Stimulated activated naive CD4-positive, alpha-beta T cell treated with Interleukin-2 at 50 U/mL for 16 hours (primary cell): ENCODE results near the gene PAX1.

Experiments used
- DNase-seq: peaks from one replicate; lab custom pipeline; 2025; lab: John Stamatoyannopoulos, UW

The PAX1 gene

DNA sequence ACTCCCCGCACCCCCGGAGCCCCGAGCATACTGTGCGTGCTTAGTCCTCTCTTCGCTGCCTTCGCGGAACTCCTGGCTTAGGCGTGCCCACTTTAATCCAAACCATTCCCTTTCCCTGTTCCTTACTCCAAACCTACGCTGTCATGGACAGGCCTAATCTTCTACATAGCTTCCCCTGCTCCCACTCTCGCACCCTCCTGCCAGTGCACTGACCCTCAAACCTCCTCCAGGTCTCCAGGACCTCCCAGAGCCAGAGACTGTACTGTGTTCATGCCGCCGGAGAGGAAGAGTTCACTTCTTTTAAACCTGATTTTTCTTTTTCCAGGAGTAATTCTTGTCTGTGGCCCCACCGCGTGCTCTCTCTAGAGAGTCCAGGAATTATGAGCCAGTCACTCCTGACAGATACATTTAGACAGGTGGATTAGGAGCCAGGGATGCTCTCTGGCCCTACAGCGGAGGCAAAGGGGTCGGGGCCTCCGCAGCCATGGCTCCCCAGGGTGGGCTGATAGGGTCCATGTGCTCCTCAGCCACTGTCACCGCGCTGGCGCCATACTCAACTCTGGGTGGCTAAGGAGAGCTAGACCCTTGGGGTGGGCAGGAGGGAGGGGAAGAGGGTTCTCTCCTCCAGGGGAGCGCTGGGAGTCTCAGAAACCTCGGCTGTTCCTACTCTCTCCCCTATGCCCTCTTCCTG lies 1.6 kb upstream of the PAX1 start:
- DNase-seq, result no peak

DNA sequence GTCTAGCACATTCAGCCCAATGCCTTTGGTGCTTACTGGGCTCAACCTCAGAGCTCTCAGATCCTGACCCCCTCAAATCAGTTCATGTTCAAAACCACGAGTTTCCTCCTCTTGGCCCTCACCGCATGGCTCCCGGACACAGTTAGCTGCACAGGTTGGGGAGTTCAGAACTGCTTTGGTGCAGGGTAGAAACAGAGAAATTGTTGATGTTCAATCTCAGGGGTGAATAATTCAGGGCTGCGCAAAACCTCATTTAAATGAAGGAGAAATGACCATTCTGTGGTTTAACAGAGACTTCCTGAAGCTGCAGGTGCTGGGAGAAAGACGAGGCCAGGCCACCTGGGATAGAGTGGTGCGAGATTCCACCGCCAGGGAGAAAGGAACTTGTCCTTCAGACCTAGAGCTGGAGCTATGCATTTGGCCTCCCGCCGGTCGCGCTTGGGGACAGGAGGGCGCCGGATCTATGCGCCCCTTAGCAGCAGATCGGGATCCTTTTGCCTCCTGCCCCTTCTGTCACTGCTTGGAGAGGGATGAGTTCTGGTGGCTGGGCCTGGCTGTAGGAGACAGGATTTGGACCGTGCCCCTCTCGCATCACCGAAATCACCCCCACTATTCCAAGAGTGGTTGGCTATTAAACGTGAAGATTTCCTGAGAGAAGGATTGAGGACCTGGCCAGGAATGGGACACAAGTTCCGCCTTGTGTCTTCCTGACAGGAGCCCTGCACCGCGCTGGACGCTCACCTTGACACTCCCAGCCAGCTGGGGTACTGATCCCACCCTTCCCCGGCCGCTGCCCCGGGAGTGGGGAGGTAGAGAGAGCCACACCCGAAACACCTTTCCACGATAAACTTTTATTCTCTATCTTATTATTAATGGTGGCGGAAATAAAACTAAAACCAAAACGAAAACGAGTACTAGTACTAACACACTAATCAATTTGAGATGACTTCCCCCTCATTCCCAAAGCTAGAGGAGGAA lies 767 bp upstream of the PAX1 start:
- DNase-seq, result no peak

DNA sequence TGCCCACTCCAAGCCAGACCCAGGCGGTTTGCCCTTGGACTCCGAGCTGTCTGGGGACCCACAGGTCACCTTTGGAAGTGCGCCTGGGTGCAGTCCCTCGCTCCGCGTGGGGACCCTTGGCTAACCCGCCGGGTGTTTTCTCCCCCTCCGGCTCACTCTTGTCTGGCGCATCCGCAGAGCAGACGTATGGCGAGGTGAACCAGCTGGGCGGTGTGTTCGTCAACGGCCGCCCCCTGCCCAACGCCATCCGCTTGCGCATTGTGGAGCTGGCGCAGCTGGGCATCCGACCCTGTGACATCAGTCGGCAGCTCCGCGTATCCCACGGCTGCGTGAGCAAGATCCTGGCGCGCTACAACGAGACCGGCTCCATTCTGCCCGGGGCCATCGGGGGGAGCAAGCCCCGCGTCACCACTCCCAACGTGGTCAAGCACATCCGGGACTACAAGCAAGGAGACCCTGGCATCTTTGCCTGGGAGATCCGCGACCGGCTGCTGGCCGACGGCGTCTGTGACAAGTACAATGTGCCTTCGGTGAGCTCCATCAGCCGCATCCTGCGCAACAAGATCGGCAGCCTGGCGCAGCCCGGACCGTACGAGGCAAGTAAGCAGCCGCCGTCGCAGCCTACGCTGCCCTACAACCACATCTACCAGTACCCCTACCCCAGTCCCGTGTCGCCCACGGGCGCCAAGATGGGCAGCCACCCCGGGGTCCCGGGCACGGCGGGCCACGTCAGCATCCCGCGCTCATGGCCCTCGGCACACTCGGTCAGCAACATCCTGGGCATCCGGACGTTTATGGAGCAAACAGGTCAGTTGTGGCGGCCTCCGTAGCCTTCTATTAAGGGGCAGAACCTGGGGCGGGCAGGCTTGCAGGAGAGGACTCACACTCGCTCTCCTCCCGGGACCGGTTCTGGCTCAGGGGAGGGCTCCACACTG lies 1.1 kb downstream of the PAX1 start:
- no peak for DNase-seq

- DNase-seq, result no peak
Observed at GRCh38 chr20:21707267-21707666, 1.8 kb downstream of the PAX1 start.

- DNase-seq, result no peak
Observed at GRCh38 chr20:21707999-21708737, 2.7 kb downstream of the PAX1 start.

DNA sequence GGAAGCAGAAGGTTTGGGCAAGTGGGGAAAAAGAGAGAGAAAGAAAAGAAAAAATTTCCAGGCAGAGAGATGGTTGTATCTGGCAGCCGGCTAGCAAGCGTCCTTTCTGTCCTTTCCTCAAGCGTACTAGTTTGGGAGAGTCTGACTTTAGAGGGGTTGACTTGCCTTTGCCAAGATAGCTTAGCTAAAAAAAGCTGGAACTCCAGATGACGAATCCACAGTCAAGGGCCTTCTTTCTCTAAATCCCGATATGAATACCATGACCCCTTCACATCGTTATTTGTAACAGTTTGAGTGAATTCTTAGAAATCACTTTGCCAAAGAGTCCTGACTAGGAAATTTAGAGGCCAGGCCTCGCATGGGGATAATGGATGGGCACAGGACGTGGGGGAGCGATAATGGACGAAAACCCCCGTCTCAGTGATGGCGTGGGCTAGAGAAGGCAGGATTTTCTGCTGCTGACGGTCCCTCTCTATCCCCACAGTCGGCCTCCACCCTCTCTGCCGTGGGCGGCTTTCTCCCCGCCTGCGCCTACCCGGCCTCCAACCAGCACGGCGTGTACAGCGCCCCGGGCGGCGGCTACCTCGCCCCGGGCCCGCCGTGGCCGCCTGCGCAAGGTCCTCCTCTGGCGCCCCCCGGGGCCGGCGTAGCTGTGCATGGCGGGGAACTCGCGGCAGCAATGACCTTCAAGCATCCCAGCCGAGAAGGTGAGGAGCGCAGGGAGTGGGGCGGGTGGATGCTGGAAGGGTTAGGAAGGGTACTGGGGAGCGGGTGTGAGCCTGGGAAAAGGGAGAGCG lies 3.5 kb downstream of the PAX1 start:
- DNase-seq, result no peak

- no peak for DNase-seq
Observed at GRCh38 chr20:21709535-21709904, 4.1 kb downstream of the PAX1 start.

DNA sequence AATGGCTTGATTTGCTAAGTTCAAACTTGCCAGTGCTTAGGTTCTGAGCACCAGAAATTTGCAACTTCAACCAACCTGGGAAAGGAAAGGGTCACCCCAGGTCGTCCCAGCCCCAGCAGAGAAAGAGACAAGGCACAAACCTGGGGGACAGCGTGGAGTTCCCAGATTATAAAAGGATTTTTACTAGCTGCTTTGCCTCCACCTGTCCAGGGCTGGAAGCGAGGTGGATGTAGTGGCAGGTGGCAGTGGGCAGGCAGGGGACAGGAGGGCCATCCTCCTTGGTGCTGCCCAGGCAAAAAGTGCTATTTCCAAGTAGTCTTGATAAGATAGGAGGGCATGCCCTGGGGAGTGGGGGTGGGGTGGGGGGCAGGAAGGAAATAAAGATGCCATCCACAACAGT lies 4.9 kb downstream of the PAX1 start:
- no peak for DNase-seq

- DNase-seq, result no peak
Observed at GRCh38 chr20:21710863-21711431, 5.5 kb downstream of the PAX1 start.

DNA sequence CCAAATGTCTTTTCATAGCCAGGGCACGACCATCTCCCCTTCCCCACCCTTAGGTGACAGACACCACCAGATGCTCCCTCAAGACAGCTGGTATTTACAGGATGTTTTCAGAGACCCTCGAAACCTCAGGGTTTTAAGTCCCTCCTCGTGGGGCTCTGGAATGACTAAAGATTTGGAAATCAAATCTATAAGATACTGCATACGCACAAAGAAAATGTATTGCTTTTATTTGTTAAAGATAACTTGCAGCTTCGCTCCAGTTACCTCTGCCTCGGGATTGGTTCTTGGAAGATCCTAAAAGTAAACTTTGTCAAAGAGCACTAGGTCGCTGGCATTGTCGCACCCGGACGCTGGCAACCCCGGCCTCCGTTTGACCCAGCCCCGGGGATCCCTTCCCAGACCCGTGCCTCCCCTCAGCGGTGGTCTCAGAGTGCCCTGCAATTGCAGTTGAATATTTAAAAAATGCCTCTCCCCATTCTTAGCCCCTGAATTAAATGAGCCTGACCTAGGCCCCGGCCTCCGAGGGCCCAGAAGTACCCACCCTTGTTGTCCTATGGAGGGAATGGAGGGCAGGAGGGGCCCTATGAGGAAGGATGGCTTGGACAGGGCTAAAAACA lies 7.1 kb downstream of the PAX1 start:
- DNase-seq, result no peak

GRCh38 chr20:21713470-21713869 lies 8.0 kb downstream of the PAX1 start:
- DNase-seq, result no peak

DNA sequence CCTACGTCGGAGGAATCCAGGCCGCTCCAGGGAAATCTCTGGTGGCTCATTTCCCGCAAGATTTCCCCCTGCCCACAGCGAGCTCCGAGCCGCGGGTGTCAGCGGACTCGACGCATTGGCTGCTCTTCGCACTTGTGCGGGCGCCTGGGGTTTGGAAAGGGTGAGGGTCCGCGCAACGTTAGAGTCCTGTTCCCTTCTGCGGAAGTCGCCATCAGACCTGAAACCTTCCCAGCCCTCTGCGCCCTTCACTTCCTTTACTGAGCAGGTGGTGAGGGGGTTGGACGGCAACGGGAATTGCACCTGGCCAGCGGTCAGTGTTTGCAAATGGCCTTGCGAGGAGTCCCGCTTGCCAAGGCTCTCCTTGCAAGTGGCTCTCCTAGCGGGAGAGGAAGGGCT lies 8.4 kb downstream of the PAX1 start:
- DNase-seq, result no peak

DNA sequence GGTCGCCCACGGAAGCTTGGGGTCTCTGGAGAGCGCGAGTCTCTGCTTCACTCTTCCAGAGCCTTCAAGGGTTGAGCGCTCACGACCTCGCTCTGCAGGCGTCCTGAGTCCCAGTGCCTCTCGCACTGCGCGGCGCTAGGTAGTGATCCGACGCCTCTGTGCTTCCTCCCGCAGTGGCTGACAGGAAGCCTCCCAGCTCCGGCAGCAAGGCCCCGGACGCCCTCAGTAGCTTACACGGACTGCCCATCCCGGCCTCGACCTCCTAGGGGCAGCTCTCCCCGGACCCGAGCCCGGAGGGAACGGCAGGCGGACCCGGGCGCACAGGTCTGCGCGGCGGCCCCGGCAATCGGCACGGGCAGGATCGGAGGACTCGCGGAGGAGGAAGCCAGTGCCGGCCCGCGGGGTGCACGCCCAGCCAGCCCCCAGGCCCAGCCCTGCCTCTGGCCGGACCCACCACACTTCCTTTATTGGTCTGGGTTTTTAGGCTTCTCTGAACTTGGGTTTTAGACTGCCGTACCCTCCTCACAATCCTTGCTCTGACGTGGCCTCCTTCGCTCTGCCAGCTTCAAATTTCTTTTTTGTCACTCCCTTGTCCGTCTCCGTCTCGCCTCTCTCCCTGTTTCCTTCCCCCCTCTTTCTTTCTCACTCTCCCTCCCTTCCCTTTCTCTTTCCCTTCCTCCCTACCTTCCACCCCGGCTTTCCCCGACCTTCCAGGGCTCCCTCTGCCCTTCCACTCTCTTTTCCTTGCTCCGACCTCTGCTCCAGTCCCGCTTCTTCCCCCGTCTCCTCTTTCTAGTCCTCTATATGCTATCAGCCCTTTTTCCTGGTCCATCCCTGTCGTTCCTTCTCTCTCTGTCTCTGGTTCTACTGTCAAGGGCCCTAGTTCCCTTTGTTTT lies 9.1 kb downstream of the PAX1 start:
- no peak for DNase-seq

- no peak for DNase-seq
Observed at GRCh38 chr20:21715193-21715881, 9.9 kb downstream of the PAX1 start.

DNA sequence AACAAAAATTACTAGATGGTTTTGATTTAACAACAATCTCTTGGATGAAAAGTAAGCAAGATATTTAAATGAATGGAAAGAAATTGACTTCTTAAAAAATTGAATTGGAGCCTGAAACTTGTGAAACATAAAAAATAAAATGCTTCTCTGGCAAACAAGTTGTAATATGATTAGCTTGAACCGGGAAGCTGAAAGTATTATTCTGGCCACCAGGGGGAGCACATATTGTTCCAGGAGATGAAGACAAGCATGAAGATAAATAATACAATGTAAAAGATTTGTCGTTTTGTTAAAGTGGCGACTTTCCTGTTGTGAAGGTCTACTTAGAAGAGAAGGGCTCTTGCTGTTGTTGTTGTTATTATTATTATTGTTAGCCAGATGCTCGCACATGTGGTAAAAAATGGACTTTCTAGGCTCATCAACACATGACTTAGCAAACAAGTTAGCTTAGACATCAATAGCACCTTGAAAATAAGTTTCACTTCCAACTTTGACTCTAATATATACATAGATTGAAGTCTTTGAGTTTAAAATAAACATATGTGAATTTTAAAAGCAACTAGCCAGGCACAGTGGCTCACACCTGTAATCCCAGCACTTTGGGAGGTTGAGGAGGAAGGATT lies 14.2 kb downstream of the PAX1 start:
- DNase-seq, result no peak

- DNase-seq, result no peak
Observed at GRCh38 chr20:21725892-21726291, 20.4 kb downstream of the PAX1 start.

GRCh38 chr20:21729316-21729715 lies 23.9 kb downstream of the PAX1 start:
- DNase-seq, result no peak

- DNase-seq, result no peak
Observed at GRCh38 chr20:21739161-21739560, 33.7 kb downstream of the PAX1 start.
